Stomach (tissue), 9 donors: ENCODE data around the gene PCSK7. TPM values are rescaled to one million over a fixed set of nuclear protein-coding genes. Genes with fewer than 3 reads are reported as not detected.

ENCODE experiments used
- DNase-seq, 2 donors: peaks; one replicate each; pipeline versions ENCODE4 v3.0.0 to v3.0.0-alpha.2; 2013 to 2019
- H3K27ac ChIP-seq, 5 donors: fragments of 200-600 bp in 4 of 5; sonication (generic) in 4 of 5; one replicate each; pipeline ENCODE4 v1.5.1; 2013 to 2019; ENCODE audit warnings: mild to moderate bottlenecking in 1 of 5, moderate library complexity in 1 of 5
- H3K27me3 ChIP-seq, 3 donors: fragments of 200-600 bp; sonication (generic); one replicate each; pipeline ENCODE4 v1.5.1; 2017 to 2019; ENCODE audit warnings: mixed run types in 1 of 3
- H3K36me3 ChIP-seq, 4 donors: fragments of 200-600 bp; sonication (generic); 1 replicate in 3 of 4; 2 replicates in 1 of 4; pipeline ENCODE4 v1.5.1; 2016 to 2019
- H3K4me1 ChIP-seq, 4 donors: fragments of 200-600 bp; sonication (generic); one replicate each; pipeline ENCODE4 v1.5.1; 2016 to 2019
- H3K4me3 ChIP-seq, 4 donors: fragments of 200-600 bp; sonication (generic) in 3 of 4; one replicate each; pipeline ENCODE4 v1.5.1; 2016 to 2019; ENCODE audit warnings: mild to moderate bottlenecking in 1 of 4
- H3K9me3 ChIP-seq, 4 donors: fragments of 200-600 bp; sonication (generic); one replicate each; pipeline ENCODE4 v1.5.1; 2016 to 2019
- CTCF ChIP-seq, 7 experiments: fragments of 450-650 bp in 4 of 7; fragments of 200-600 bp in 3 of 7; sonication (generic) in 3 of 7; IDR thresholded peaks; one replicate each; pipeline ENCODE4 v1.5.1; 2016 to 2019; ENCODE audit warnings: antibody characterized with exemption in 7 of 7, control low read depth in 2 of 7, mild to moderate bottlenecking in 1 of 7
- EP300 ChIP-seq: sonication (generic); formaldehyde crosslinking; IDR thresholded peaks from one replicate; pipeline ENCODE4 v1.6.1; 2017; ENCODE audit warnings: antibody characterized with exemption
- POLR2A ChIP-seq, 4 donors: fragments of 450-650 bp; IDR thresholded peaks; one replicate each; pipeline ENCODE4 v1.6.1; 2016; ENCODE audit warnings: antibody characterized with exemption in 4 of 4, control low read depth in 2 of 4, mild to moderate bottlenecking in 1 of 4, moderate library complexity in 1 of 4
- POLR2AphosphoS5 ChIP-seq, 3 donors: sonication (generic); formaldehyde crosslinking; IDR thresholded peaks; one replicate each; pipeline ENCODE4 v1.6.1; 2016; ENCODE audit warnings: antibody characterized with exemption in 3 of 3
- WGBS, 5 donors: extraction: QIAGEN DNeasy Blood & Tissue Kit in 3 of 5; methylation state at CpG; one replicate each; pipeline versions ENCODE4 v1.1.5 to v1.1.7; 2013 to 2018; 5-methylcytosine and 5-hydroxymethylcytosine counted together
- intact Hi-C: fragments of 100-400 bp; cut with DNase I; formaldehyde crosslinking; loops from one replicate; pipeline ENCODE4 v1.15.1; 2023; ENCODE audit warnings: low total_unique reads
- polyA plus RNA-seq, 3 donors: library from polyadenylated mRNA; stranded (reverse); fragments of 200-250 nt; gene quantifications; one replicate each; pipeline ENCODE4 v1.2.3, GENCODE V29; 2013
- total RNA-seq, 5 donors: library from RNA; depleted of rRNA; stranded (reverse); fragments of >200 nt; gene quantifications; one replicate each; pipeline versions ENCODE4 v1.1.0 to v1.2.3, GENCODE V29; 2014 to 2016
- donor health status: healthy with polysubstance abuse.
- donor health status: Bipolar disorder and iron deficiency.
- donor health status: healthy.

PCSK7 gene
- total and polyA plus RNA-seq, 8 donors: 14.1 to 232 (median 79.3) TPM

GRCh38 chr11:117195258-117195657 is 36.6 kb downstream of the PCSK7 start:
- peak in 1 of 2 donors; percentile 58 for DNase-seq
- TF ChIP-seq POLR2AphosphoS5 (IDR thresholded peaks at IDR 0.05): no peak
- TF ChIP-seq EP300: no peak
- no peak for TF ChIP-seq POLR2A (IDR thresholded peaks at IDR 0.05)
- TF ChIP-seq CTCF (IDR thresholded peaks at IDR 0.05): no peak
- Histone ChIP-seq H3K9me3 (no peaks in the 10 kb centered on the region), H3K27me3 (no peaks in the 10 kb centered on the region), H3K27ac (peak overlapping the region in 3 of 5 donors; percentile 20 to 89 (median 22)), H3K36me3 (peaks cover 42 to 70% (median 65%) of the 10 kb centered on the region in 4 donors), H3K4me1 (peaks cover 22 to 61% (median 47%) of the 10 kb centered on the region in 4 donors), H3K4me3 (no peak overlapping the region)
- WGBS, 5 donors: 46 to 78% (median 58%) methylated on average over 4 of the region's 4 CpGs
- intact Hi-C loops: no loop called here

GRCh38 chr11:117194267-117194666 is 37.6 kb downstream of the PCSK7 start:
- 74 to 85% (median 85%) methylated on average over 5 of the region's 5 CpGs for WGBS, 5 donors
- H3K36me3 ChIP-seq: peaks cover 51 to 80% (median 75%) of the 10 kb centered on the region in 4 donors

GRCh38 chr11:117193130-117194020 is 38.5 kb downstream of the PCSK7 start:
- WGBS, 5 donors: 88 to 94% (median 93%) methylated on average over 15 of the region's 15 CpGs
- DNase-seq: no peak

More at GRCh38 chr11:117194267-117194666, 37.6 kb downstream of the PCSK7 start:
- DNase-seq: no peak
- H3K9me3 ChIP-seq: no peaks in the 10 kb centered on the region
- intact Hi-C loops: no loop called here
- no peak overlapping the region for H3K4me3 ChIP-seq
- TF ChIP-seq POLR2AphosphoS5 (IDR thresholded peaks at IDR 0.05): no peak
- no peak for TF ChIP-seq CTCF (IDR thresholded peaks at IDR 0.05)
- TF ChIP-seq EP300: no peak
- no peak for TF ChIP-seq POLR2A (IDR thresholded peaks at IDR 0.05)
- H3K27ac ChIP-seq: peak overlapping the region in 1 of 5 donors; percentile 18
- peaks cover 22 to 63% (median 45%) of the 10 kb centered on the region in 4 donors for H3K4me1 ChIP-seq
- H3K27me3 ChIP-seq: no peaks in the 10 kb centered on the region

More at GRCh38 chr11:117193130-117194020, 38.5 kb downstream of the PCSK7 start:
- peaks cover 60 to 87% (median 81%) of the 10 kb centered on the region in 4 donors for H3K36me3 ChIP-seq
- TF ChIP-seq CTCF (IDR thresholded peaks at IDR 0.05) (no peak), POLR2AphosphoS5 (IDR thresholded peaks at IDR 0.05) (no peak), POLR2A (IDR thresholded peaks at IDR 0.05) (no peak), EP300 (no peak)
- no peak overlapping the region for H3K4me3 ChIP-seq
- H3K27ac ChIP-seq: peak overlapping the region in 2 of 5 donors; percentile 18 to 37
- H3K4me1 ChIP-seq: peaks cover 17 to 55% (median 36%) of the 10 kb centered on the region in 4 donors
- H3K27me3 ChIP-seq: no peaks in the 10 kb centered on the region
- no peaks in the 10 kb centered on the region for H3K9me3 ChIP-seq
- intact Hi-C loops: no loop called here
